K562 (cell line): ENCODE data around the gene ZNF593OS. TPM values are rescaled to one million over a fixed set of nuclear protein-coding genes. Genes with fewer than 3 reads are reported as not detected.

Experiments used
- FOXP1 ChIP-seq: sonication (generic); formaldehyde crosslinking; IDR thresholded peaks from 2 replicates; pipeline ENCODE4 v1.8.0; 2022; ENCODE audit warnings: mild to moderate bottlenecking, missing genetic modification reagents
- HNRNPH1 ChIP-seq: fragments of 200-400 bp; formaldehyde crosslinking; optimal IDR thresholded peaks from 2 replicates; pipeline ENCODE3; 2017; ENCODE audit warnings: low read depth, mild to moderate bottlenecking, low read length, moderate library complexity
- MLX ChIP-seq, 2 experiments: fragments of 450-650 bp in 1 of 2; sonication (generic) in 1 of 2; formaldehyde crosslinking; conservative IDR thresholded peaks; 2 replicates each; pipeline versions ENCODE4 v1.4.0 to v1.8.1; 2020 to 2022; ENCODE audit warnings: mild to moderate bottlenecking in 1 of 2, missing genetic modification reagents in 1 of 2
- MYNN ChIP-seq, 2 experiments: sonication (generic); formaldehyde crosslinking in 1 of 2; IDR thresholded peaks; 2 replicates each; pipeline versions ENCODE4 v1.5.0 to v1.6.1; 2016 to 2020; ENCODE audit warnings: antibody characterized with exemption in 1 of 2, missing genetic modification reagents in 1 of 2
- SRSF7 ChIP-seq: fragments of 200-400 bp; formaldehyde crosslinking; optimal IDR thresholded peaks from 2 replicates; pipeline ENCODE3; 2017; ENCODE audit warnings: mild to moderate bottlenecking, low read depth, low read length
- YBX1 ChIP-seq: fragments of 450-650 bp; IDR thresholded peaks from 2 replicates; pipeline ENCODE4 v1.7.1; 2016; ENCODE audit warnings: mild to moderate bottlenecking
- ZBED1 ChIP-seq: IDR thresholded peaks from 2 replicates; pipeline ENCODE4 v1.6.1; 2014
- ZNF318 ChIP-seq, 2 experiments: fragments of 450-650 bp; IDR thresholded peaks; 2 replicates each; pipeline ENCODE4 v1.6.1; 2016; ENCODE audit warnings: mild to moderate bottlenecking in 2 of 2, borderline replicate concordance in 1 of 2, low read depth in 1 of 2, moderate library complexity in 1 of 2
- polyA plus RNA-seq, 8 experiments: library from polyadenylated mRNA; depleted of rRNA in 4 of 8; stranded (reverse) in 5 of 8; unstranded in 3 of 8; fragments of >200 nt; fragmentation: Nextera tagmentation in 2 of 8; fragmentation: Illumina TruSeq in 1 of 8; extraction: Ambion mirVana in 2 of 8; extraction: Trizol in 1 of 8; gene quantifications; 2 replicates each; pipeline versions ENCODE4 v1.2.1 to v1.2.3, GENCODE V29; 2011 to 2014; ENCODE audit warnings: inconsistent platforms in 1 of 8, missing spikeins in 1 of 8
- total RNA-seq, 7 experiments: library from RNA; depleted of rRNA in 6 of 7; stranded (reverse); fragments of >200 nt in 6 of 7; fragmentation: Illumina TruSeq in 2 of 7; extraction: Trizol in 2 of 7; gene quantifications; 2 replicates each; pipeline versions ENCODE4 v1.2.1 to v1.2.3, GENCODE V29; 2011 to 2021; ENCODE audit warnings: low replicate concordance in 1 of 7
- TF ChIP-seq, protein P1 (sequence below): fragments of 450-650 bp; IDR thresholded peaks from 2 replicates; pipeline ENCODE4 v1.6.1; 2014; ENCODE audit warnings: low read depth, mild to moderate bottlenecking, moderate library complexity, borderline replicate concordance
- TF ChIP-seq, protein P2 (sequence below), 2 experiments: IDR thresholded peaks; 2 replicates each; pipeline ENCODE4 v1.6.1; 2012; ENCODE audit warnings: improper control_type of control experiment in 2 of 2, low read depth in 2 of 2, low read length in 2 of 2, borderline replicate concordance in 1 of 2
- TF ChIP-seq, protein P3 (sequence below): sonication (generic); formaldehyde crosslinking; IDR thresholded peaks from 2 replicates; pipeline ENCODE4 v1.5.0; 2020; ENCODE audit warnings: missing genetic modification reagents

ZNF593OS gene
- total and polyA plus RNA-seq, 9 of the 15 experiments (the other 6 are each of a cell fraction or from before 2014, with no cell fraction given): 0.24 to 0.27 TPM; not detected in 7

- TF ChIP-seq SRSF7 (no peak), MYNN (IDR thresholded peaks at IDR 0.05) (0 out of 2 replicates have a peak, but pooled peaks have one; percentile 30), MYNN (CRISPR knock-in tag; IDR thresholded peaks at IDR 0.05) (no peak), ZBED1 (no peak), YBX1 (no peak), FOXP1 (CRISPR knock-in tag) (no peak; the same call in 1 of the 2 replicates), ZNF318 (IDR thresholded peaks at IDR 0.05; ENCODE audit: borderline replicate concordance in 1 of 2, low read depth in 1 of 2) (peak in 1 of 2 experiments; percentile 73; a peak in 1 of 4 replicates), MLX (CRISPR knock-in tag; conservative IDR thresholded peaks at IDR 0.05) (no peak), HNRNPH1 (no peak)
- TF ChIP-seq, protein P1, sequence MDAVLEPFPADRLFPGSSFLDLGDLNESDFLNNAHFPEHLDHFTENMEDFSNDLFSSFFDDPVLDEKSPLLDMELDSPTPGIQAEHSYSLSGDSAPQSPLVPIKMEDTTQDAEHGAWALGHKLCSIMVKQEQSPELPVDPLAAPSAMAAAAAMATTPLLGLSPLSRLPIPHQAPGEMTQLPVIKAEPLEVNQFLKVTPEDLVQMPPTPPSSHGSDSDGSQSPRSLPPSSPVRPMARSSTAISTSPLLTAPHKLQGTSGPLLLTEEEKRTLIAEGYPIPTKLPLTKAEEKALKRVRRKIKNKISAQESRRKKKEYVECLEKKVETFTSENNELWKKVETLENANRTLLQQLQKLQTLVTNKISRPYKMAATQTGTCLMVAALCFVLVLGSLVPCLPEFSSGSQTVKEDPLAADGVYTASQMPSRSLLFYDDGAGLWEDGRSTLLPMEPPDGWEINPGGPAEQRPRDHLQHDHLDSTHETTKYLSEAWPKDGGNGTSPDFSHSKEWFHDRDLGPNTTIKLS: no peak
- TF ChIP-seq, protein P2, sequence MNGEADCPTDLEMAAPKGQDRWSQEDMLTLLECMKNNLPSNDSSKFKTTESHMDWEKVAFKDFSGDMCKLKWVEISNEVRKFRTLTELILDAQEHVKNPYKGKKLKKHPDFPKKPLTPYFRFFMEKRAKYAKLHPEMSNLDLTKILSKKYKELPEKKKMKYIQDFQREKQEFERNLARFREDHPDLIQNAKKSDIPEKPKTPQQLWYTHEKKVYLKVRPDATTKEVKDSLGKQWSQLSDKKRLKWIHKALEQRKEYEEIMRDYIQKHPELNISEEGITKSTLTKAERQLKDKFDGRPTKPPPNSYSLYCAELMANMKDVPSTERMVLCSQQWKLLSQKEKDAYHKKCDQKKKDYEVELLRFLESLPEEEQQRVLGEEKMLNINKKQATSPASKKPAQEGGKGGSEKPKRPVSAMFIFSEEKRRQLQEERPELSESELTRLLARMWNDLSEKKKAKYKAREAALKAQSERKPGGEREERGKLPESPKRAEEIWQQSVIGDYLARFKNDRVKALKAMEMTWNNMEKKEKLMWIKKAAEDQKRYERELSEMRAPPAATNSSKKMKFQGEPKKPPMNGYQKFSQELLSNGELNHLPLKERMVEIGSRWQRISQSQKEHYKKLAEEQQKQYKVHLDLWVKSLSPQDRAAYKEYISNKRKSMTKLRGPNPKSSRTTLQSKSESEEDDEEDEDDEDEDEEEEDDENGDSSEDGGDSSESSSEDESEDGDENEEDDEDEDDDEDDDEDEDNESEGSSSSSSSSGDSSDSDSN (IDR thresholded peaks at IDR 0.05; ENCODE audit: borderline replicate concordance in 1 of 2, low read depth in 2 of 2, low read length in 2 of 2): no peak
- TF ChIP-seq, protein P3, sequence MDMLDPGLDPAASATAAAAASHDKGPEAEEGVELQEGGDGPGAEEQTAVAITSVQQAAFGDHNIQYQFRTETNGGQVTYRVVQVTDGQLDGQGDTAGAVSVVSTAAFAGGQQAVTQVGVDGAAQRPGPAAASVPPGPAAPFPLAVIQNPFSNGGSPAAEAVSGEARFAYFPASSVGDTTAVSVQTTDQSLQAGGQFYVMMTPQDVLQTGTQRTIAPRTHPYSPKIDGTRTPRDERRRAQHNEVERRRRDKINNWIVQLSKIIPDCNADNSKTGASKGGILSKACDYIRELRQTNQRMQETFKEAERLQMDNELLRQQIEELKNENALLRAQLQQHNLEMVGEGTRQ (CRISPR knock-in tag): no peak
Observed at GRCh38 chr1:26122988-26123973, 48.4 kb downstream of the ZNF593OS start (continued).
